ENCODE measurements around the gene FAM181A. TPM values are rescaled to one million over a fixed set of nuclear protein-coding genes. Genes with fewer than 3 reads are reported as not detected.

FAM181A gene
- total RNA-seq, 1 experiment from 2014 or later: not detected

GRCh38 chr14:93930989-93931307 lies 3.8 kb downstream of the FAM181A start:
- no peak overlapping the region for H3K27ac ChIP-seq (ENCODE audit: low read length)
- BruUV-seq (replicated peaks): no TSS peak
- no peak overlapping the region for H3K4me3 ChIP-seq (ENCODE audit: low read depth in 2 of 2, low read length in 2 of 2)
- no peaks in the 10 kb centered on the region for H3K36me3 ChIP-seq (ENCODE audit: control insufficient read depth, insufficient read depth, low read length)
- no peaks in the 10 kb centered on the region for H3K4me1 ChIP-seq (ENCODE audit: control insufficient read depth, insufficient read depth, low read length)
- ChIA-PET POLR2A (no interaction called here), CTCF (interaction anchor here (1.6 kb wide), 1 partner anchor 9 kb away, joined by 5 read pairs; no protein-coding TSS in a partner anchor)
- in situ Hi-C loops (cut with HindIII; ENCODE audit: low pct_unique_long_range_greater_than_20kb, low sequenced_read_pairs) (no loop called here), intact Hi-C loops (cut with micrococcal nuclease; ENCODE audit: unreplicated experiment) (loop anchor here (10.0 kb wide), 1 partner anchor 204 kb away; no protein-coding TSS in a partner anchor)
- ATAC-seq (no peak), DNase-seq (ENCODE audit: low read depth, low spot score) (no peak)
- no peaks in the 10 kb centered on the region for H3K9me3 ChIP-seq (ENCODE audit: control insufficient read depth, insufficient read depth, low read depth, low read length)
- H3K27me3 ChIP-seq (ENCODE audit: control insufficient read depth, insufficient read depth, low read length): no peaks in the 10 kb centered on the region
- TF ChIP-seq POLR2AphosphoS5 (IDR thresholded peaks at IDR 0.05; ENCODE audit: low read depth, low read length) (no peak), REST (IDR thresholded peaks at IDR 0.05; ENCODE audit: insufficient read depth in 1 of 2, low read depth in 2 of 2, low read length in 1 of 2) (no peak), TCF7L2 (IDR thresholded peaks at IDR 0.05; ENCODE audit: low read depth, low read length) (no peak), SIN3A (IDR thresholded peaks at IDR 0.05; ENCODE audit: borderline replicate concordance, insufficient read depth, low read depth, low read length) (no peak)
- TF ChIP-seq, protein P1, sequence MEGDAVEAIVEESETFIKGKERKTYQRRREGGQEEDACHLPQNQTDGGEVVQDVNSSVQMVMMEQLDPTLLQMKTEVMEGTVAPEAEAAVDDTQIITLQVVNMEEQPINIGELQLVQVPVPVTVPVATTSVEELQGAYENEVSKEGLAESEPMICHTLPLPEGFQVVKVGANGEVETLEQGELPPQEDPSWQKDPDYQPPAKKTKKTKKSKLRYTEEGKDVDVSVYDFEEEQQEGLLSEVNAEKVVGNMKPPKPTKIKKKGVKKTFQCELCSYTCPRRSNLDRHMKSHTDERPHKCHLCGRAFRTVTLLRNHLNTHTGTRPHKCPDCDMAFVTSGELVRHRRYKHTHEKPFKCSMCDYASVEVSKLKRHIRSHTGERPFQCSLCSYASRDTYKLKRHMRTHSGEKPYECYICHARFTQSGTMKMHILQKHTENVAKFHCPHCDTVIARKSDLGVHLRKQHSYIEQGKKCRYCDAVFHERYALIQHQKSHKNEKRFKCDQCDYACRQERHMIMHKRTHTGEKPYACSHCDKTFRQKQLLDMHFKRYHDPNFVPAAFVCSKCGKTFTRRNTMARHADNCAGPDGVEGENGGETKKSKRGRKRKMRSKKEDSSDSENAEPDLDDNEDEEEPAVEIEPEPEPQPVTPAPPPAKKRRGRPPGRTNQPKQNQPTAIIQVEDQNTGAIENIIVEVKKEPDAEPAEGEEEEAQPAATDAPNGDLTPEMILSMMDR (IDR thresholded peaks at IDR 0.05): no peak

DNA sequence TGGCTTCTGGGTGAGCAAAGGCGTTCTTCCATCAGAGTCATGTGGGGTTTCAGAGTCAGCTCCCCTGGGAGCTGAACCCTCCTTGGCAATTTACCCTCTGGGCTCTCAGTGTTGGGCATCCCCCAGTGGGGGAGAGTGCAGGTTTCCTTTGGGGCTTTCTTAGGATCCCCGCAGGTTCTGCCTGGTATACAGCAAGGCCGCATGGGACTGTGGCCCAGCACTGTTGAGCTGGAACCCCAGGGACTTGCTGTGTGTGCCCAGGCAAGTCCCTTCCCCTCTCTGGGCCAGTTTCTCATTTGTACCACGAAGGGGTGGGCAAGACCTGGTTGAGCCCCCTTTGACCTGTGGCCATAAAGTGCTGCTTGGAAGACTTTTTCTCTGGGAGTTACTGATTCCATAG lies 5.5 kb downstream of the FAM181A start:
- CTCF ChIA-PET: interaction anchor here (0.7 kb wide), 2 partner anchors 80 to 176 kb away, joined by 4 to 5 read pairs; no protein-coding TSS in a partner anchor

More for the DNA sequence above, 5.5 kb downstream of the FAM181A start:
- ATAC-seq (no peak), DNase-seq (ENCODE audit: low read depth, low spot score) (no peak)
- Histone ChIP-seq H3K27me3 (ENCODE audit: control insufficient read depth, insufficient read depth, low read length) (no peaks in the 10 kb centered on the region), H3K9me3 (ENCODE audit: control insufficient read depth, insufficient read depth, low read depth, low read length) (no peaks in the 10 kb centered on the region), H3K4me1 (ENCODE audit: control insufficient read depth, insufficient read depth, low read length) (no peaks in the 10 kb centered on the region), H3K36me3 (ENCODE audit: control insufficient read depth, insufficient read depth, low read length) (no peaks in the 10 kb centered on the region), H3K27ac (ENCODE audit: low read length) (no peak overlapping the region), H3K4me3 (ENCODE audit: low read depth in 2 of 2, low read length in 2 of 2) (no peak overlapping the region)
- POLR2A ChIA-PET: no interaction called here
- TF ChIP-seq REST (IDR thresholded peaks at IDR 0.05; ENCODE audit: insufficient read depth in 1 of 2, low read depth in 2 of 2, low read length in 1 of 2): no peak
- no peak for TF ChIP-seq SIN3A (IDR thresholded peaks at IDR 0.05; ENCODE audit: borderline replicate concordance, insufficient read depth, low read depth, low read length)
- TF ChIP-seq POLR2AphosphoS5 (IDR thresholded peaks at IDR 0.05; ENCODE audit: low read depth, low read length): no peak
- intact Hi-C loops (cut with micrococcal nuclease; ENCODE audit: unreplicated experiment): loop anchor here (10.0 kb wide), 1 partner anchor 202 kb away; no protein-coding TSS in a partner anchor
- BruUV-seq (replicated peaks): no TSS peak
- in situ Hi-C loops (cut with HindIII; ENCODE audit: low pct_unique_long_range_greater_than_20kb, low sequenced_read_pairs): no loop called here

Measured in Panc1 (cell line).